CD4-positive, alpha-beta T cell treated with Interleukin-6 at 100 ng/mL for 8 hours (primary cell): ENCODE measurements around the gene PCDH19.
"Not testable (repeated sequence)": the region's sequence is repeated elsewhere in the genome, so short reads cannot be mapped to it uniquely, and the experiment has no call there.

ENCODE experiments used
- DNase-seq: peaks from one replicate; pipeline ENCODE4 v3.0.0-alpha.2; 2020; ENCODE audit warnings: mixed read lengths, low spot score

The PCDH19 gene, protein sequence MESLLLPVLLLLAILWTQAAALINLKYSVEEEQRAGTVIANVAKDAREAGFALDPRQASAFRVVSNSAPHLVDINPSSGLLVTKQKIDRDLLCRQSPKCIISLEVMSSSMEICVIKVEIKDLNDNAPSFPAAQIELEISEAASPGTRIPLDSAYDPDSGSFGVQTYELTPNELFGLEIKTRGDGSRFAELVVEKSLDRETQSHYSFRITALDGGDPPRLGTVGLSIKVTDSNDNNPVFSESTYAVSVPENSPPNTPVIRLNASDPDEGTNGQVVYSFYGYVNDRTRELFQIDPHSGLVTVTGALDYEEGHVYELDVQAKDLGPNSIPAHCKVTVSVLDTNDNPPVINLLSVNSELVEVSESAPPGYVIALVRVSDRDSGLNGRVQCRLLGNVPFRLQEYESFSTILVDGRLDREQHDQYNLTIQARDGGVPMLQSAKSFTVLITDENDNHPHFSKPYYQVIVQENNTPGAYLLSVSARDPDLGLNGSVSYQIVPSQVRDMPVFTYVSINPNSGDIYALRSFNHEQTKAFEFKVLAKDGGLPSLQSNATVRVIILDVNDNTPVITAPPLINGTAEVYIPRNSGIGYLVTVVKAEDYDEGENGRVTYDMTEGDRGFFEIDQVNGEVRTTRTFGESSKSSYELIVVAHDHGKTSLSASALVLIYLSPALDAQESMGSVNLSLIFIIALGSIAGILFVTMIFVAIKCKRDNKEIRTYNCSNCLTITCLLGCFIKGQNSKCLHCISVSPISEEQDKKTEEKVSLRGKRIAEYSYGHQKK (N-terminal part only)

DNA sequence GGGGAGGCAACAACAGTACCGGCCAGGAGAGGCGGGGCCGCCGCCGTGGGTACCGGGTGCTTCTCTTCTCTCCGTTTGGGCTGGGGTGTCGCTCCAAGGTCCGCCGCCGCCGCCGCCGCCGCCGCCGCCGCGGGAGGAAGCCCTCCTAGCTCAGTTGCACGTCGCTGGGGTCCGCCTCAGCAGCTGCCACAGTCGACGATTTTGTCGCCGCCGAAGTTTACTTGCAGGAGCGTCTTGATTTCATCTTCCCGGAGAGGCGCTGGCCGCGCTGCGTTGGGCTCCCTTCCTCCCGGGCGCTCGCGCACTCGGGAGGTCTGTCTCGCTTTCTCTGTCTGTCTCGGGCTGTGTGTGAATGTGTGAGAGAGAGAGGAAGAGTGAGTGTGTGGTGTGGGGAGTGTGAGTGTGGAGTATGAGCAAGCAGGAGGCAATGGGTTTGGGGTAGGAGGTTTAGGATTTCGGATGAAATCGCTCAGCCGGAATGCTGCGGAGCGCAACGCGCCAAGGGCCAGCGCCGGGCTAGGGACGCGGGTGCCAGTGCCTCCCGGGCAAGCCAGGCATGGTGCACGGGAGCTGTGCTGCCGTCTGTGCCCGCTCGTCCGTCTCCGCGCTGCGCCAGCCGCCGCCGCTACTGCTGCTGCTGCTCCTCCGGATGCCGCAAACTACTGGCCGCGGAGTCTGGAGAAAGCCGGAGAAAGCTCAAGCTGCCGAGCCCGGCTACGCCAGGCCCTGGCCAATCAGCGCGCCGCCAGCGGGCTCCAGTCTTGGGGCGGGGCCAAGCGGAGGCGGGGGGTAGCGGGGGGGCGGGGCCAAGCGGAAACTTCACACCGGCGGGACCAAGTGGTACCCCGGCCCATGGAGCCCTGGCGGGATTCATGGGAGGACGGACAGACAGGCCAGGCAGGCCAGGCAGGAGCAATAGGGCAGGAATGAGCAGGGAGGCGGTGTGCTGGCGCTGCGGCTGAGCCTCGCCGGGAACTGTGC lies at the start of gene PCDH19:
PCDH19 (minus strand) TSS at position 664 of the 981 bp plus-strand sequence. CDS start 1,676 bp downstream, outside the sequence.
- no peak for DNase-seq

GRCh38 chrX:100449696-100450608 lies 39.9 kb upstream of the PCDH19 start:
- no peak for DNase-seq

DNA sequence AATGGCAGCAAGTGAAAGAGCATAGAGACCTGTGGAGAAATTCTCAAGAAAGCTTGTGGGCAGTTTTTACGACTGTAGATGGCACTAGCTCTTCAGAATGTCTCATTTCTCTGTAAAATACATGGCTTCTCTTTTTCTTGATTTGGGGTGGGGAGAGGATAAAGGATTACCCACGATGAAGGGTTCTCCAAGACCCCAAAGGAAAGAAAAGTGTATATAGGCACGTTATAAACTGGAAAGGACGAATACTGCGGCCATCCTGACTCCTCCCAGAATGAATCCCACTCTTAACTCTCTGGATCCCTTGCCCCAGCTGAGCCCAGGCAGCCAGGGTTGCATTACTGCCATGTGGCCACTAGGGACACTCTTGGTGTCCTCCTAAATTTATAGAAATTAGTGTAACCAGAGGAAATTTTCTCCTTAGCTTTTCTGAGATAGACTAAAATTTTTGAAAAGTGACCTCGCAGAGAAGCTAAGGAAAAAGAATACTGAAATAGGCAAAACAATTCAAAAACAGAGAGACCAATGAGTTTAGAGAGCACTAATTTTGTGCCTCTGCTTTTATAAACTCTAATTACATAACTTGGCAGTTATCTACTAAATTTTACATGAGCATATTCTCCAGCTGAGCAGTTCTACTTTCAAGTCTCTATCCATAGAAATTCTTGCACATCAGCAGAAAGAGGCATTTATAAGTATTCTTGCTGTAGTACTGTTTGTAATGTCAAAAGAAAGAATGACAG lies 37.8 kb upstream of the PCDH19 start:
- no peak for DNase-seq

GRCh38 chrX:100445593-100445992 lies 35.5 kb upstream of the PCDH19 start:
- DNase-seq: no peak

- not testable (repeated sequence) for DNase-seq
Measured at GRCh38 chrX:100441321-100441720, 31.2 kb upstream of the PCDH19 start.

GRCh38 chrX:100440006-100440405 lies 29.9 kb upstream of the PCDH19 start:
- no peak for DNase-seq

- no peak for DNase-seq
Measured at GRCh38 chrX:100435726-100436125, 25.7 kb upstream of the PCDH19 start.

DNA sequence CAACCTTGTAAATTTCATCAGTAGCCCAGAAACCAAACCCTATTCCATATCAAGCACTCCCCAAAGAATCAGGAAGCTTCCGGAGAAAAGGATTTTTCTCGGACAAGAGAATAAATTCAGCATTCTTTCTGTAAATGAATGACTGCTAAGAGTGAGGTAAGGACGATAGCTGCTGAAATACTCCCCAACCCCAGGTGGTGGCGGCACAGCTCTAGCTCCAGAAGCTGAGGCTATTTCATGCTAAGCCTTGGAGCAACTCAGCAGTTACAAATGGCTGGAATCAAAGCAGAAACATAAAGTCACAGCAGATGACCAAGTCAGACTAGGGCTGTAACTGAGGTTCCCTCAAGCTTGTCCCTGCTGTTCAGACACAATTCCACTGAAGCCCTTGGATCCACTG lies 13.9 kb upstream of the PCDH19 start:
- no peak for DNase-seq

- DNase-seq: no peak
Measured at GRCh38 chrX:100418556-100418955, 8.5 kb upstream of the PCDH19 start.

DNA sequence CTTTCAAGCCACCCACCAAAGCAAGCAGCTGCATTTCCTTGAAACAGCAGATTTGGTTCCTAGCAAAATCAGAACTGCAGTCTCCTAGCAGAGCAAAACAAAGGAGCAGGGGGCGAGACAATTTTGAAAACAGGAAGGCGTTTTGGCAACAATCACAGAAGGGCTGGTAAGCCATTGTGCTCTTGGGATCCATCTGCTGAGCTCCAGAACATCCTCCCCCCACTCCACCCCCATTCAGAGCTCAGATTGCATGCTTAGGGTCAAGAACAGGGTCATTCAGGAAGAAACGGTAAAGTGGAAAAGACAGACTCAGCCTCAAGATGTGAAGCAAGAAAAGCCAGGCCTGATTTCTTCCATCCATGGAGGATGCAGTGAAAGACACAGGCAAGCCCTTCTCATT lies 7.6 kb upstream of the PCDH19 start:
- no peak for DNase-seq

DNA sequence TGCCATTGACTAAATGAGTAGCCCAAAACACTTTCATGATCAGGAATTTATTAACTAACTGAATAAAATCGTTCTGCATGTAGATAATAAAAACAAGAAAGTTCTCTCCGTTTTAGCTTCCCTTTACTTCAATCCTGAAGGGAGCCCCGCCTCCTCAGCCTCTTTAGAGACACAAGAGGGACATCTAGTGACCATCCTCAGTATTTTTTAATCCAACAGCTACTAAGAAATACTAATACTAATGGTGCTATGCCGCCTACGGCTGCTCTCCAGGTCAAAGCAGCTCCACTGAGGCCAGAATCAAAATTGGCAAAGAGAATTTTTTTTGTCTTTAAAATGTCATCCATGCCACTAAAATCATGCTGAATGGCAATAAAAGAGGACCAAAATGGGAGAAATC lies 3.2 kb upstream of the PCDH19 start:
- no peak for DNase-seq

GRCh38 chrX:100411802-100412715 lies 2.0 kb upstream of the PCDH19 start:
- DNase-seq: no peak

DNA sequence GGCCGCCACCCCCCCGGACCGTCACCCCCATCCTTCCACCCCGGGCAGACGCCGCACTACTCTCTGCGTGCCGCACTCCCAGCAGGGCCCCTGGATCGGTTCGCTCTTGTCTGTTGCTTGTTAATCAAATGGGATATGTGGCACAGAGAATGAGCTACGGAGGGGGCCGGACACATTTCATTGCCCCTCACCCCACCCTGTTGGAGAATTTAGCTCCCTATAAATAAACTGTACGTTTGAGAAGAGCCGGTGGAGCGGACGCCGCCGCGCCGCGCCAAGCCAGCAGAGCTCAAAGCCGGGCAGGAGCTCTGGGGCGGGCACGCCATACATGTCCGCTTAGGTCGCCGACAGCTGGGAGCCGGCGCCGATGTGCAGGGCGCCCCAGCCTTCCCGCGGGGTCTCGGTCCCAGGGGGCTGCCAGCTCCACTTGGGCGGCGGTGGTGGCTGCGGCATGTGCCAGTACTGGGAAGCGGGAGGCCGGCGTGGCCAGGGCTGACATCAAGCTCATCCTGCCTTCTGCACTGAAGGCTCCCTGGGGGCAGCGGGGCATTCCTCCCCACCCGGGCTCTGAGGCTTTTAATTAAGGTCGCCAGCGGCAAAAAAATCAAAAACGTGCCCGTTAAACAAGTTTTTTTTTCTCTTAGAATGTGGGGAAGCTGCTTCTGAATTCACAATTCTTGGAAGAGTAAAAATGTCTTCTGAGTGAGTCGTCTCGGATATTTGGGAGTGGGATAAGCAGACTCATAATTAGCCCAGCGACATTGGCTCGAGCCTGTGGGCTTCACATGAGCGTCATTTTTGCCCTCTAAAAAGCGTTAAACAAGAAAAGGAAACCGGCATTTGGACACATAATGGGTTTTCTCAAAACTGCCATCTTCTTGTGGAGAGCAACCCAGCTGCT lies 1.1 kb upstream of the PCDH19 start:
- no peak for DNase-seq

DNA sequence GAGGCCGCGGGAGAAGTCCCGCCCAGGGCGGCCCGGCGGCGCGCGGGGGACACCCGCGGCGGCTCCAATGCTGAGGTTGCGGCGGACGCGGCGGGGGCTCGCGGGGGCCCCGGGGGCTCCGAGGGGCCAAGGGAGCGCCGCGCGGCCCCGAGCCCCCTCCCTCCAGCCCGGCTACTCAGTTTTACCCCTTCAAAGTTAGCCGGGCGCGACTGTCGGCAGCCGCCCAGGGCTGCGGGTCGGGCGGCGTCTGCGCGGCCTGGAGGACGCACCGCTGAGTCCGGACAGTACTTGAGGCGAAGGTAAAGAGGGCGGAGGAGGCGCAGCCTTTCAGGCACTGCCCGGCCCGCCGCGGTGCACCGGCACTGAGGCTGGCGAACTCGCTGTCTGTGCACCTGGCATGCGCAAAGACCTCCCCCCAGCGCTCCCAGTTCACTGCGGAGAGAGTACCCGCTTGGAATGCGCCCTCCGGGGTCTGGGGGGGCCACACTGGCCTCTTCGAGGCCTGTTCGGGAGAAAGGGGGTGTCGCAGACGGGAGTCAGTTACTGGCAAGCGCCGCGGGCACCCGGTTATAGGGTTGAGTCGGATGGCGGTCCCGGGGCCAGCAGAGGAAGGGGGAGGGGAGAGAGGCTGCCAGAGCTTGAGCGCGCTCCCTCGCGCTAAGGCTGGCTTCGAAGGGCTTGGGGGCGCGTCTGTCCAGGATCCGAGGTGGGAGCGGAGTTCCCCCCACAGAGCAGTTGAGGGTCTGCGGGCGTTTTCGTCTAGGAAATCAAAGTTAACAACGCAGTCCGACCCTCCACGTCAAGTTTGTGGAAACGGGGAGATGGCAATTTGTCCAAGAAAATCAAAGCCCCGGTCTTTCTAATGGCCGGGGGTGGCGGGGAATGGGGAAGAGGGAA lies 1.1 kb downstream of the PCDH19 start:
- DNase-seq: no peak

DNA sequence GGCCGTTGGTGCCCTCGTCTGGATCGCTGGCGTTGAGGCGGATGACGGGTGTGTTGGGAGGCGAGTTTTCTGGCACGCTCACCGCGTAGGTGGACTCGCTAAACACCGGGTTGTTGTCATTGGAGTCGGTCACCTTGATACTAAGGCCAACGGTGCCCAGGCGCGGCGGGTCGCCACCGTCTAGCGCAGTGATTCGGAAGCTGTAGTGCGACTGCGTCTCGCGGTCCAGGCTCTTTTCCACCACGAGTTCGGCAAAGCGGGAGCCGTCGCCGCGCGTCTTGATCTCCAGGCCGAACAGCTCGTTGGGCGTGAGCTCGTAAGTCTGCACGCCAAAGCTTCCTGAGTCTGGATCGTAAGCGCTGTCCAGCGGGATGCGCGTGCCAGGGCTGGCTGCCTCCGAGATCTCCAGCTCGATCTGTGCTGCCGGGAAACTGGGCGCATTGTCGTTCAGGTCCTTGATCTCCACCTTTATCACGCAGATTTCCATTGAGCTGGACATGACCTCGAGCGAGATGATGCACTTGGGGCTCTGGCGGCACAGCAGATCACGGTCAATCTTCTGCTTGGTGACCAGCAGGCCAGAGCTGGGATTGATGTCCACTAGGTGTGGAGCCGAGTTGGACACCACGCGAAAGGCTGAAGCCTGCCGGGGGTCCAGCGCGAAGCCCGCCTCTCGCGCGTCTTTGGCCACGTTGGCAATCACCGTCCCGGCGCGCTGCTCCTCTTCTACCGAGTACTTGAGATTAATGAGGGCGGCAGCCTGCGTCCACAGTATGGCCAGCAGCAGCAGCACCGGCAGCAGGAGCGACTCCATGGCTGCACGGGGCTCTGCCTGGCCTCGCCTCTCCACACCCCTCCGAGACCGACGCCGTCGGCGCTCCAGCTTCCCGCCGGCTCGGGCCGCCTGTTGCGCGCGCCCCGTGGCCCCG lies 2.0 kb downstream of the PCDH19 start:
- DNase-seq: no peak
